Testis (tissue), 2 donors: ENCODE data around the gene TBC1D5.

Experiments
- POLR2A ChIP-seq: fragments of 450-650 bp; IDR thresholded peaks from one replicate; pipeline ENCODE4 v1.6.1; 2017; ENCODE audit warnings: antibody characterized with exemption, mild to moderate bottlenecking, moderate library complexity
- TF ChIP-seq, protein P1 (sequence below), 3 experiments: fragments of 450-650 bp in 2 of 3; fragments of 200-600 bp in 1 of 3; sonication (generic) in 1 of 3; IDR thresholded peaks; one replicate each; pipeline ENCODE4 v1.5.1; 2016 to 2019; ENCODE audit warnings: antibody characterized with exemption in 3 of 3, mild to moderate bottlenecking in 2 of 3, moderate library complexity in 1 of 3

DNA sequence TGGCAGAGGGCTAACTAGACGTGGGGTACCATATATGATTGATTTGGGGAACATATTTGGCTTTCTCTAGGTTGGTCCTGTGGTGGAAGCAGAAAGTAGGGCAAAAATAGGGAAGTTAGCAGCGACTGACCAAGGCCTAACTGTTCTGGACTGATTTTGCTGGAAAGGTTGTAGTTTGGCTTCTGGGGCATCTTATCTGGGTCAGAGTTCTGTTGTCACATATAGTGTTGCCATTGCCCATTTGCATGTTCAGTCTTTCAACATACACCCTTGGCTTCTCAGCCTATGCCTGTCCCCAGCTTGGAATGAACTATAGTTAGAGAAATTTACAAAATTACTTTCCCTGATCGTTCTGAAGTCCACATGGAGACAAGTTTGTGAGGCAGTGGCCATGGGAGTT, 426.5 kb downstream of the TBC1D5 start:
- TF ChIP-seq POLR2A: no peak
- TF ChIP-seq, protein P1, sequence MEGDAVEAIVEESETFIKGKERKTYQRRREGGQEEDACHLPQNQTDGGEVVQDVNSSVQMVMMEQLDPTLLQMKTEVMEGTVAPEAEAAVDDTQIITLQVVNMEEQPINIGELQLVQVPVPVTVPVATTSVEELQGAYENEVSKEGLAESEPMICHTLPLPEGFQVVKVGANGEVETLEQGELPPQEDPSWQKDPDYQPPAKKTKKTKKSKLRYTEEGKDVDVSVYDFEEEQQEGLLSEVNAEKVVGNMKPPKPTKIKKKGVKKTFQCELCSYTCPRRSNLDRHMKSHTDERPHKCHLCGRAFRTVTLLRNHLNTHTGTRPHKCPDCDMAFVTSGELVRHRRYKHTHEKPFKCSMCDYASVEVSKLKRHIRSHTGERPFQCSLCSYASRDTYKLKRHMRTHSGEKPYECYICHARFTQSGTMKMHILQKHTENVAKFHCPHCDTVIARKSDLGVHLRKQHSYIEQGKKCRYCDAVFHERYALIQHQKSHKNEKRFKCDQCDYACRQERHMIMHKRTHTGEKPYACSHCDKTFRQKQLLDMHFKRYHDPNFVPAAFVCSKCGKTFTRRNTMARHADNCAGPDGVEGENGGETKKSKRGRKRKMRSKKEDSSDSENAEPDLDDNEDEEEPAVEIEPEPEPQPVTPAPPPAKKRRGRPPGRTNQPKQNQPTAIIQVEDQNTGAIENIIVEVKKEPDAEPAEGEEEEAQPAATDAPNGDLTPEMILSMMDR (IDR thresholded peaks at IDR 0.05): no peak
